ENCODE measurements around the gene CNOT1.

Gene CNOT1

GRCh38 chr16:58476791-58477190 lies 152.8 kb downstream of the CNOT1 start:
- no peak for DNase-seq

GRCh38 chr16:58475091-58475619 lies 154.5 kb downstream of the CNOT1 start:
- no peak for DNase-seq

- DNase-seq = no peak
Measured at GRCh38 chr16:58474296-58474695, 155.3 kb downstream of the CNOT1 start.

- no peak for DNase-seq
Measured at GRCh38 chr16:58472827-58473226, 156.8 kb downstream of the CNOT1 start.

GRCh38 chr16:58472266-58472665 lies 157.4 kb downstream of the CNOT1 start:
- no peak for DNase-seq

- DNase-seq = no peak
Measured at GRCh38 chr16:58471209-58471975, 158.2 kb downstream of the CNOT1 start.
